Measurements from ENCODE around the gene RXFP1. TPM values are rescaled to one million over a fixed set of nuclear protein-coding genes. Genes with fewer than 3 reads are reported as not detected.

Gene RXFP1
- total RNA-seq (ENCODE audit: low replicate concordance): 17.8 TPM in 1 of 2 replicates, not detected in the other

DNA sequence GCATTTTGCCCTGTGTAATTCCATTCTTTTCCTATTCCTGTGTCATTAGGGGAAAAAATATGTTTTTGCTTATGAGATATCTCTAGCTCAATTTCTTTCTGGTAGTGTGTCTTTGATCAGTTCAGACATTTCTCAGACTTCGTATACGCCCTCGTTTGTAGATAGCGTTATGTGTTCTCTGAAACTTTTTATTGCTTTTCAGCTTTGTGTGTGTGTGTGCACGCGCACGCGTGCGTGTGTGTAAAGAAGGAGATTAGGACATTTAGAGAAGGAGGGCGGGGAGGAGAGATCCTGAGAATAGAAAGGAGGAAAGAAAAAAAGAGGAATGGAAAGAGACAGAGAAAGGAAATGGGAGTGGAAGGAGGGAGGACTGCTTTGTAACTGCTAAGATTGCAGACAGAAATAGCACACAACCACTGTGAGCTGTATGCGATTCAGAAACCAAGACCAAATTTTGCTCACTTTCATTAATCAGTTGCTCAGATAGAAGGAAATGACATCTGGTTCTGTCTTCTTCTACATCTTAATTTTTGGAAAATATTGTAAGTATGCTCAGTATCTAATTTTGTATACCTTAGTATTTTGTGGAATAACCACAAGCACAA lies at the start of gene RXFP1:
Gene RXFP1 (plus strand): TSS at position 399 of the 605 bp plus-strand sequence. CDS start 95 bp downstream, at position 494.
- TF ChIP-seq, protein P1, sequence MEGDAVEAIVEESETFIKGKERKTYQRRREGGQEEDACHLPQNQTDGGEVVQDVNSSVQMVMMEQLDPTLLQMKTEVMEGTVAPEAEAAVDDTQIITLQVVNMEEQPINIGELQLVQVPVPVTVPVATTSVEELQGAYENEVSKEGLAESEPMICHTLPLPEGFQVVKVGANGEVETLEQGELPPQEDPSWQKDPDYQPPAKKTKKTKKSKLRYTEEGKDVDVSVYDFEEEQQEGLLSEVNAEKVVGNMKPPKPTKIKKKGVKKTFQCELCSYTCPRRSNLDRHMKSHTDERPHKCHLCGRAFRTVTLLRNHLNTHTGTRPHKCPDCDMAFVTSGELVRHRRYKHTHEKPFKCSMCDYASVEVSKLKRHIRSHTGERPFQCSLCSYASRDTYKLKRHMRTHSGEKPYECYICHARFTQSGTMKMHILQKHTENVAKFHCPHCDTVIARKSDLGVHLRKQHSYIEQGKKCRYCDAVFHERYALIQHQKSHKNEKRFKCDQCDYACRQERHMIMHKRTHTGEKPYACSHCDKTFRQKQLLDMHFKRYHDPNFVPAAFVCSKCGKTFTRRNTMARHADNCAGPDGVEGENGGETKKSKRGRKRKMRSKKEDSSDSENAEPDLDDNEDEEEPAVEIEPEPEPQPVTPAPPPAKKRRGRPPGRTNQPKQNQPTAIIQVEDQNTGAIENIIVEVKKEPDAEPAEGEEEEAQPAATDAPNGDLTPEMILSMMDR (IDR thresholded peaks at IDR 0.05; ENCODE audit: insufficient read depth, low read length): no peak
- peak; percentile 27 for DNase-seq (ENCODE audit: low read depth)
- peak within 1 kb of the TSS; percentile 26 for H3K4me3 ChIP-seq (ENCODE audit: low read depth, low read length)

DNA sequence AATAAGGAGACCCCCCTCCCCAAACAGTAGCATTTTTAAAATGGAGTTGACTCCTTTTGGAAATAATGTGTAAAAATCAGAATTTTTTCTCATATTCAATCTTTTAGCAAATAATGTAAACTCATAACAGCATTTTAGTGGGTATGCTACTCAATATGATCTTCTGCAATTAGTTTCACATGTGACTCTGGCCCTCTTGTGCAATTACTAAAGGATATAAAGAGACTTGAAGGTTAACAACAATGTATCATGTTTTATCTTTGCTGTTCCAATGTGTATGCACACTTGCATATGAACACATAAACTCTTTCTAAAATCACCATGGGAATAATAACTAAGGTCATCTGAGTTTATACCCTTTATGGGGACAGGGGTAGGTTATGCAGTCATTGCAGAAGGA lies 39.9 kb upstream of the RXFP1 start:
- no peak overlapping the region for H3K4me3 ChIP-seq (ENCODE audit: low read depth, low read length)
- no peak for DNase-seq (ENCODE audit: low read depth)
- TF ChIP-seq, protein P1 (IDR thresholded peaks at IDR 0.05; ENCODE audit: insufficient read depth, low read length): no peak

DNA sequence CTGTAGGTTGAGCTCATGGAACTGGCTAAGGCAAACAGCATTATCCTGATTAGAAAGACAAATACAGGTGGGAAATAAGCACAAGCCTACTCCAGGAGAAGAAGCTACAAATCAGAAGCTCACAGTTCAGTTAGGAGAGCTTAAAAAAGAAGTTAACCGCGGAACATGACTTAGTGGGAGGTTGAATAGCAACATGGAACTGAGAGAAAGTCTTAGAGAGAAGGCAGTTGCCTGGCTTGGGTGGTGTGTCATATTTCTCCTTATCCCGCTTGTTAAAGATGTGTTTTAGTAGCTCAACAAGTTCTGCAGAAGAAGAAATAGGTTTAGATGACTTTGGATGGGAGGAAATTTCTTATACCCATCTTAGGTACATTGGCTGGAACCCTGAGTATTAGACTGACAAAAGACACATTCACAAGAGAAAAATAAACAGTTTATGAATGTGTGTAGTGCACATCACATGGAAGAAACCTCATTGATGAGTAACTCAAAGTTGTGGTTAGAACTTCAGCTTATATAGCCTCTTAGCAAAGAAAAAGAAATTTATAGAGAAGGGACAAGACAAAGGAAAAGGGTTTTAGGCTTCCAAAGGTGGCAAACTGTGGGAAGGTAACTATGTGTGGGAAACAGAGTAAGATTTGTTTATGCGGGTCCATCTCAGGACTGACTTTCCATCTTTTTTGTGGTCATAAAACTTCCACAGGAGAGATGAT lies 37.4 kb upstream of the RXFP1 start:
- DNase-seq (ENCODE audit: low read depth): no peak
- TF ChIP-seq, protein P1 (IDR thresholded peaks at IDR 0.05; ENCODE audit: insufficient read depth, low read length): no peak

GRCh38 chr4:158490629-158491028 lies 31.1 kb upstream of the RXFP1 start:
- TF ChIP-seq, protein P1 (IDR thresholded peaks at IDR 0.05; ENCODE audit: insufficient read depth, low read length): no peak
- DNase-seq (ENCODE audit: low read depth): no peak
- no peak overlapping the region for H3K4me3 ChIP-seq (ENCODE audit: low read depth, low read length)

More for the DNA sequence above, 37.4 kb upstream of the RXFP1 start:
- H3K4me3 ChIP-seq (ENCODE audit: low read depth, low read length): no peak overlapping the region

DNA sequence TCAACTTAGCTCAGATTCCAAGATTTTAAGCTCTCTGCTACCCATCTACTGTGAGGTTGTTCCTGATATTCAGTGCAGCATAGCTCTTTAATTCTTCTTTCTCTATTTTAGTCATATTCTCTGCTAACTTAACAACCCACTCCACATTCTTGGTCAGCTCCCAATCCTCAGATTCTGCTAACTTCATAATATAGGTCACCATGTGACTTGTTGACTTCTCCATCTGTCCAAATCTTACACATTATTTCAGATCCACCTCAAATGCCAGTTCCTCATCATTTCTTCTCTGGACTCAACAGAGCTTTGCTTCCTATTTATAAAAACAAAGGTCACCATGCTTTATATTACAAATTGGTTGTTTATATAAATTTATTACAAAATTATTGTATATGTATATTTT lies 29.3 kb upstream of the RXFP1 start:
- H3K4me3 ChIP-seq (ENCODE audit: low read depth, low read length): no peak overlapping the region
- TF ChIP-seq, protein P1 (IDR thresholded peaks at IDR 0.05; ENCODE audit: insufficient read depth, low read length): no peak
- DNase-seq (ENCODE audit: low read depth): no peak

DNA sequence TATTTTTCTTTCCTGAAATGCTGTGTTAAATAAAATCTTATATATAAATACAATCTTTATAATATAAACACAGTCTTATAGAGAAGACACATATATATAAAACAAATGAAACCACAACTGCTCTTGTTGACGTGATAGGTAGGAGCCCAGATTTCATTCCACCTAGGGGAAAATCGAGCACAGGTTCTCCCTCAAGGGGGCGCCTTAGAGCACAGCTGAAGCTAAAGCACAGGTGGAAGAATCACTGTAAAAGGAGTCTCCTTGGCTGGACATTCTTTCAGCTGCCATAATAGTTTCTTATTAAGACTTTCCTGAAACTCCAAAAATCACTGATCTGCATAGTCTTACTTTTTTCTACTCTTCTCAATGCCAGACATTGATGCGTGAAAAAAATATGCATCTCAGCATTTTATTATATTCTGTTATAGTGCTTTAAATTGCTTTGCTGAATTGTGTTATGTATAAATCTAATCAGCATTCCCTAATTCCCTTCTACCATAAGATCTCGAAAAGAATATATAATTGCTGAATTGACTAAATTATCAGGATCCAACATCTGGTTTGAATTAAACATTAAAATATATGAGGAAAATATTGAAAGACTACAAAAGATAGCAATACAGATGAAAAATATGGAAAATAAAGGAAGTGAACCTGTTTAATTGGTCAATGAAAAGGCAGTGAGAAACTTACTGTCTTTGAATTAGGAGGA lies 25.5 kb upstream of the RXFP1 start:
- TF ChIP-seq, protein P1 (IDR thresholded peaks at IDR 0.05; ENCODE audit: insufficient read depth, low read length): peak; percentile 47
- peak; percentile 2 for DNase-seq (ENCODE audit: low read depth)
- no peak overlapping the region for H3K4me3 ChIP-seq (ENCODE audit: low read depth, low read length)

All from fibroblast of the aortic adventitia (primary cell).